ENCODE data around the gene NTSR1. TPM values are rescaled to one million over a fixed set of nuclear protein-coding genes. Genes with fewer than 3 reads are reported as not detected.

Gene NTSR1
- total RNA-seq, 1 donor from 2014 or later: not detected

GRCh38 chr20:62727584-62728027, 19.0 kb downstream of the NTSR1 start:
- H3K4me1 Mint-ChIP-seq: no peaks in the 10 kb centered on the region
- TF ChIP-seq CTCF (conservative IDR thresholded peaks at IDR 0.05): no peak
- H3K4me3 Mint-ChIP-seq: no peak overlapping the region
- H3K36me3 Mint-ChIP-seq (ENCODE audit: low read depth): no peaks in the 10 kb centered on the region
- no peak for DNase-seq (ENCODE audit: low read depth, low spot score)
- H3K9me3 Mint-ChIP-seq: no peaks in the 10 kb centered on the region
- peaks cover 15% of the 10 kb centered on the region for H3K27me3 Mint-ChIP-seq (ENCODE audit: low read depth)
- no peak overlapping the region for H3K27ac Mint-ChIP-seq (ENCODE audit: unreplicated experiment)

GRCh38 chr20:62728028-62728780, 19.6 kb downstream of the NTSR1 start:
- no peak overlapping the region for H3K4me3 Mint-ChIP-seq
- no peak for TF ChIP-seq CTCF (conservative IDR thresholded peaks at IDR 0.05)
- H3K27me3 Mint-ChIP-seq (ENCODE audit: low read depth): peaks cover 19% of the 10 kb centered on the region
- H3K36me3 Mint-ChIP-seq (ENCODE audit: low read depth): no peaks in the 10 kb centered on the region
- H3K4me1 Mint-ChIP-seq: no peaks in the 10 kb centered on the region
- DNase-seq (ENCODE audit: low read depth, low spot score): no peak
- H3K9me3 Mint-ChIP-seq: no peaks in the 10 kb centered on the region
- no peak overlapping the region for H3K27ac Mint-ChIP-seq (ENCODE audit: unreplicated experiment)

- H3K27ac Mint-ChIP-seq (ENCODE audit: unreplicated experiment): no peak overlapping the region
- H3K9me3 Mint-ChIP-seq: no peaks in the 10 kb centered on the region
- H3K4me3 Mint-ChIP-seq: no peak overlapping the region
- H3K36me3 Mint-ChIP-seq (ENCODE audit: low read depth): no peaks in the 10 kb centered on the region
- no peak for DNase-seq (ENCODE audit: low read depth, low spot score)
- peaks cover 22% of the 10 kb centered on the region for H3K27me3 Mint-ChIP-seq (ENCODE audit: low read depth)
- no peaks in the 10 kb centered on the region for H3K4me1 Mint-ChIP-seq
- no peak for TF ChIP-seq CTCF (conservative IDR thresholded peaks at IDR 0.05)
These were observed 20.2 kb downstream of the NTSR1 start for GRCh38 chr20:62728781-62729300.

- DNase-seq (ENCODE audit: low read depth, low spot score): no peak
- Mint-ChIP-seq H3K9me3 (no peaks in the 10 kb centered on the region), H3K27me3 (ENCODE audit: low read depth) (peaks cover 19% of the 10 kb centered on the region), H3K36me3 (ENCODE audit: low read depth) (no peaks in the 10 kb centered on the region), H3K27ac (ENCODE audit: unreplicated experiment) (no peak overlapping the region), H3K4me1 (no peaks in the 10 kb centered on the region), H3K4me3 (no peak overlapping the region)
- TF ChIP-seq CTCF (conservative IDR thresholded peaks at IDR 0.05): no peak
These were observed 21.8 kb downstream of the NTSR1 start for GRCh38 chr20:62730481-62730880.

- Mint-ChIP-seq H3K9me3 (no peaks in the 10 kb centered on the region), H3K4me3 (no peak overlapping the region), H3K4me1 (no peaks in the 10 kb centered on the region), H3K27me3 (ENCODE audit: low read depth) (peaks cover 19% of the 10 kb centered on the region), H3K27ac (ENCODE audit: unreplicated experiment) (no peak overlapping the region), H3K36me3 (ENCODE audit: low read depth) (no peaks in the 10 kb centered on the region)
- no peak for DNase-seq (ENCODE audit: low read depth, low spot score)
- TF ChIP-seq CTCF (conservative IDR thresholded peaks at IDR 0.05): no peak
These were observed 23.6 kb downstream of the NTSR1 start for GRCh38 chr20:62732031-62732760.
